Femur (tissue), 1 donor: Measurements from ENCODE around the gene NAPG.
A peak's percentile ranks its signal among the peaks of the same experiment; 100 is the strongest.
"Not testable (repeated sequence)": the region's sequence is repeated elsewhere in the genome, so short reads cannot be mapped to it uniquely, and the experiment has no call there.

Experiments
- DNase-seq: peaks from one replicate; pipeline ENCODE4 v3.0.0-alpha.2; 2017

The NAPG gene

GRCh38 chr18:10514601-10515000 lies 11.2 kb upstream of the NAPG start:
- DNase-seq: no peak

DNA sequence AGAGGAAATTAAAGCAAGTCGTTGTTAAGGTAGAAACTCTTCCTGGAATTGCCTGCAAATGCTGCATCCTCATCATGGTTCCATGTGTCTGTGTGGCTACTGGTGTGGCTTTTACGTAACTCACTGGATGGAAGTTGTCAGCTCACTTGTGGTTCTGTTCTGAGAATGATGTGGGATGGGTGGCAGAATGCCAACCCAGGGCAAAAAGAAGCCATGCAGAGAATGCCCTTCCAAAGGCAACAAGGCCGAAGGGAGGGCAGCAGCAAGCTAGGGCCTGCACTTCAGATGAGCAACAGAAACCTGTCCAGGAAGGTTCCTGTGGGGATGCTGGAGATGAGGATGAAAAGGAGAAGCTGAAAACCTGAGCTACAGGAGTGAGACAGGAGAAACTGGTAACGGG lies 10.4 kb upstream of the NAPG start:
- DNase-seq: no peak

GRCh38 chr18:10516078-10516477 lies 9.7 kb upstream of the NAPG start:
- DNase-seq: no peak

DNA sequence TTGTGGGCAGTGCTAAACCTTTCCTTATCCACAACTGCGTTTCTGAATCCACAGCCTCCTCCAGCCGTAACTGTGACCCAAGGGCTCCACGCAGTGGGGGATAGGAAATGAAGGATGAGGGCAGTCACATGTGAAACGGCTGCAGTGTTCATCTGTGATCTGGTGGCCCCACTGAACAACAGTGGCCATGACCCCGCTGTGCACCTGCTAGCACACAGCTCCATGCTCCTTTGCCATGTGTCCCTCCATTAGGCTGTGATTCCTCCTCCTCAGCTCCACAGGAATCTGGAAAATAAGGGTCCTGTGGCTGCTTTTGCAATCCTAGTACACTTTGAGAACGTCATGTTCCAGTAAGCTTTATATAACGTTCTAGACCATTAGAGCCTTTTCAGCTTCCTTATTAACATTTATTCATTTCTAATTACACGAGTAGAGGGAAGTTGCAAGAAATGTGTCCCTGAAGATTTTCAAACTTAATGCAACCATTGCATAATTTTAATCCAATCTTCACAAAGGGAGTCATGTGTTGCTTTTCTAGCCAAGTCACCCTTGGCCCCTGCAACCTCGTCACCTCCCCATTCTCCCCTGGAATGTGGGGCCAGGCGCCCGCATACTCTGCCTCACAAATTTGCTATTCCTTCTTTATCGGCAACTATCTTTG lies 7.1 kb upstream of the NAPG start:
- DNase-seq: peak; percentile 81

GRCh38 chr18:10519366-10519765 lies 6.5 kb upstream of the NAPG start:
- DNase-seq: no peak

GRCh38 chr18:10519999-10520935 lies 5.6 kb upstream of the NAPG start:
- peak; percentile 92 for DNase-seq

DNA sequence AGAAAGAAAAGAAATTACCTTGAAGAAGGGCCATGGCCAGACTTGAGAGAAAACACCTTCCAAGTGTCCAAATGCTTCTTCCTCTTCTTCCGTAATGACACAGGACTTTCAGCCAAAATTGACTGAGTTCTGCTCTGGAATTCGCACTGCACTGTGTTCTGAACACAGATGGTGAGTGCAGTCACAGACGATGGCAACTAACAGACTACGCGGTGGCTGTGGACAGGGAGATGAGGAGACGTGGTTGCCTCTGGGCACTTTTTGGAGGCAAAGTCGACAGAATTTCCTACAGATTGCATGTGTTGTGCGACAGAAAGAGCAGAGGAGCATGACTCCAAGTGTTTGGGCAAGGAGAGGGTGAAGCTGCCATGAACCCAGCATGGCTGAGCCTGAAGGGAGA lies 4.3 kb upstream of the NAPG start:
- no peak for DNase-seq

- DNase-seq: no peak
Measured at GRCh38 chr18:10522574-10522973, 3.3 kb upstream of the NAPG start.

DNA sequence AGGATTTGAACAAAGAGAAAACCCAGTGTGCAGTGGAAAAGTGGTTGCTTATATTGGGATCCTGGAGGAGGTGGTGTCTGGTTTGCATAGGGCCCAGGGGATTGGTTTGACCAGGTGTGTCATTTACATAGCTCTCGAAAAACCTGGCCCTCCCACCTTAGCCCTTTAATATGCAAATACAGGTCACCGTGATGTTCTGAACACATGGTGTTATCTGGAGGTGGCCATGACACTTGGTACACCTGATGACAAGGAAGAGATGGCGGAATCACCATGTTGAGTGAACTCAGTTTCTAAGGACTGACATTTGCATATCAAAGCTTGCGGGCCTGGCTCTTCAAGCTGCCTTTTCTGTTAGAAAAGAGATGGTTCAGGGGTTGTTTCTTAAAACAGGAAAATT lies 2.3 kb upstream of the NAPG start:
- no peak for DNase-seq

- no peak for DNase-seq
Measured at GRCh38 chr18:10524507-10525370, 1.1 kb upstream of the NAPG start.

GRCh38 chr18:10525371-10525691 lies 496 bp upstream of the NAPG start:
- DNase-seq: no peak

- DNase-seq: no peak
Measured at GRCh38 chr18:10526561-10526949, 728 bp downstream of the NAPG start.

GRCh38 chr18:10528439-10528838 lies 2.6 kb downstream of the NAPG start:
- DNase-seq: no peak

- no peak for DNase-seq
Measured at GRCh38 chr18:10530002-10530401, 4.2 kb downstream of the NAPG start.

DNA sequence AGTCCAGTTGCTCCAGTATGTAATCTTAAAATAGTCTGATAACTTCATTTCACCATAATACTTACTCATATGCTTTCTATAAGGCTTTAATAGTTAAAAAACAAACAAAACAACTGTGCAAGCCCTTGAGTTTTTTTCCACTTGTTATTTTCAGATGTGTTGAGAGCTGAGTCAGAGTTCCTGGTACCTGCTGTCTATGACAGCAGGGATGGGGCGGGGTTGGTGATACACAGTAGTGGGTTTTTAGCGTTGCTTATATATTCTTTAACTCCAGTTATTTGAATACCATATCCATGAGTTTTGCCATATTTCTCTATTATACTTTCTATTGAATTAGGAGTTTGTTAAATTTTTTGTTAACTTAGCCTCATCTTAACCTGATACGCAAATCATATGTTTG lies 5.0 kb downstream of the NAPG start:
- no peak for DNase-seq

DNA sequence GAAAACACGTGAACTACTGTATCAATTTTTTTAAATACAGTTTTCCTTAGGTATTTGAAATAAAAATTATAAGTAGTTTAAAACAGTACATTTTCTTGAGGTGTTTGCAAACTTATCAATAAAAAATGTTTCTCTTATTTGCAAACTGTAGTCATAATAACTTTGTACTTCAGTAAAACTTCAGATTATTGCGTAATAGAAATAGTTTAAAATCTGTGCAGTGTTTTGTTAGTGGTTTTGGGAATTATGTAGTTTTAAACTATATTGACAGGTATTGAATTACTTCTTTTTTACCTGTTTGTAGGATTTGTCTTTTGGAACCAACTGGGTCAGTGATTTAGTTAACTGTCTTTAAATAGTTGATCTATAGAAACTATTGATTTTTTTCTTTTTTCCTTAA lies 7.3 kb downstream of the NAPG start:
- no peak for DNase-seq

DNA sequence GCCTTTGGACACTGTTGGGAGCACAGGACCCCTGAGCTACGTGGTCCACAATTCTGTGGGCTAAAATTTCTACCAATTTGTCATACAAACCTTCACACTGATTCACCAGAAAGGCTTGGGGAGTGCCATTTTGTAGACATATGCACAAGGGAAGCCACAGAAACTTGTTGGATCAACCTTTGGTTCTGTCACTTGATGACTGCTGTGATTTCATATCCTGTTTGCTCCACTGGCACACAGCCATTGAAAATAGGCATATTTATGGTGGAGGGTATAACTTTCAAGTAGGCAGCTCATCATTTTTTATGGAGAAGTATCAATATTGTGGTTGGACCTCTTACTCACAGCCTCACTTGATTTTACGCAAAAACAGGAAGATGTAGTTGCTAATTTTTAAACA lies 10.5 kb downstream of the NAPG start:
- no peak for DNase-seq

DNA sequence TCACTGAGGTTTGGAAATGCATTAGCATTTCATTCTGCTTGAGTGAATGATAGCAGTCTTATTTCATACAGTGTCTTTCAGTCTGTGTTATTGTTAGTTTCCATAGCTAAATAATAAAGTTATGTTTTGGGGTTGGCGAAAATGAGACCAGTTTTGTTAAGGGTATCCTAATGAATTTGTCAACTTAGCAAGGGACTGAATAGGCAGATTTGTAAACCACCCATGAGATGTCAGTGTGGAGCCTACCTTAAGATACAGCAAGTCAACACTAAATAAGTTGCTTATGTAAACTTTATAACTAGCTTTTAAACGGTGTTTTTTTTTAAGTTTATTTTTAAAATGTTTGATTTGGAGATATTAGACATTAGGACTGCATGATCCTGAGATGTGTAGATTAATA lies 11.9 kb downstream of the NAPG start:
- no peak for DNase-seq

GRCh38 chr18:10539124-10539523 lies 13.3 kb downstream of the NAPG start:
- DNase-seq: not testable (repeated sequence)

GRCh38 chr18:10543277-10543676 lies 17.4 kb downstream of the NAPG start:
- DNase-seq: no peak

GRCh38 chr18:10544093-10544748 lies 18.4 kb downstream of the NAPG start:
- no peak for DNase-seq

GRCh38 chr18:10546557-10547300 lies 20.9 kb downstream of the NAPG start:
- no peak for DNase-seq
